OCI-LY7 (cell line): ENCODE data around the gene MACROD2. TPM values are rescaled to one million over a fixed set of nuclear protein-coding genes. Genes with fewer than 3 reads are reported as not detected.

ENCODE experiments used
- BruUV-seq: library from RNA; stranded (reverse); fragments of 400-500 nt; replicated peaks from 2 replicates; lab custom pipeline; 2021; lab: Mats Ljungman, UMichigan
- CTCF ChIA-PET: fragments of 300-600 bp; sonication (Branson Sonifier 250); formaldehyde crosslinking; loops from one replicate; lab custom pipeline; 2022; ENCODE audit warnings: antibody characterized with exemption; ENCODE audit not compliant: unreplicated experiment; lab: Charles Lee
- POLR2A ChIA-PET: fragments of 300-600 bp; sonication (Branson Sonifier 250); formaldehyde crosslinking; loops from one replicate; lab custom pipeline; 2022; ENCODE audit warnings: antibody characterized with exemption; lab: Charles Lee
- DNase-seq: peaks from one replicate; pipeline ENCODE4 v3.0.0-alpha.2; 2015; ENCODE audit warnings: low spot score
- H2AFZ ChIP-seq: fragments of 200-600 bp; sonication (generic), shearing (Covaris generic); 2 replicates; pipeline ENCODE4 v1.6.1; 2014; ENCODE audit warnings: mild to moderate bottlenecking, antibody characterized with exemption, low read length, moderate library complexity
- H3K27ac ChIP-seq: fragments of 200-600 bp; sonication (generic); 2 replicates; pipeline ENCODE4 v1.5.1; 2014; ENCODE audit warnings: mixed run types, low read depth, mild to moderate bottlenecking, moderate library complexity, low read length, inconsistent platforms; ENCODE audit not compliant: poor library complexity, severe bottlenecking
- H3K36me3 ChIP-seq: fragments of 200-600 bp; sonication (generic); 2 replicates; pipeline ENCODE4 v1.6.1; 2014; ENCODE audit warnings: mild to moderate bottlenecking, antibody characterized with exemption, low read length, moderate library complexity, mixed read lengths; ENCODE audit not compliant: insufficient read depth
- H3K4me1 ChIP-seq: fragments of 200-600 bp; sonication (generic); 2 replicates; pipeline ENCODE4 v1.5.1; 2014; ENCODE audit warnings: mild to moderate bottlenecking, low read length; ENCODE audit not compliant: insufficient read depth, poor library complexity, severe bottlenecking
- H3K4me2 ChIP-seq: fragments of 200-600 bp; sonication (generic); 2 replicates; pipeline ENCODE4 v1.6.1; 2014; ENCODE audit warnings: mild to moderate bottlenecking, low read length
- H3K4me3 ChIP-seq: fragments of 200-600 bp; sonication (generic); 2 replicates; pipeline ENCODE4 v1.5.1; 2014; ENCODE audit warnings: mild to moderate bottlenecking, low read depth, low read length; ENCODE audit not compliant: poor library complexity, severe bottlenecking
- H3K79me2 ChIP-seq: fragments of 200-600 bp; sonication (generic); 2 replicates; pipeline ENCODE4 v1.6.1; 2016; ENCODE audit warnings: low read depth, mild to moderate bottlenecking, low read length, moderate library complexity, mixed read lengths; ENCODE audit not compliant: insufficient read depth
- H3K9me2 ChIP-seq: fragments of 200-600 bp; sonication (generic); 2 replicates; pipeline ENCODE4 v1.6.1; 2016; ENCODE audit warnings: mild to moderate bottlenecking, low read length, mixed read lengths; ENCODE audit not compliant: insufficient read depth
- H3K9me3 ChIP-seq: fragments of 200-600 bp; sonication (generic); 2 replicates; pipeline ENCODE4 v1.6.1; 2014; ENCODE audit warnings: mild to moderate bottlenecking, mixed run types, low read length, mixed read lengths
- H4K20me1 ChIP-seq: fragments of 200-600 bp; sonication (generic); 2 replicates; pipeline ENCODE4 v1.6.1; 2014; ENCODE audit warnings: mild to moderate bottlenecking, antibody characterized with exemption, low read length, moderate library complexity, mixed read lengths; ENCODE audit not compliant: insufficient read depth
- EZH2phosphoT487 ChIP-seq: fragments of 200-600 bp; sonication (generic); IDR thresholded peaks from 2 replicates; pipeline ENCODE4 v1.6.1; 2018; ENCODE audit warnings: low read depth, borderline replicate concordance, mild to moderate bottlenecking, mixed run types, antibody characterized with exemption, low read length, moderate library complexity, mixed read lengths
- intact Hi-C: fragments of 100-400 bp; cut with micrococcal nuclease; formaldehyde crosslinking; loops from one replicate; pipeline ENCODE4 v1.10.0; 2022; ENCODE audit not compliant: unreplicated experiment
- total RNA-seq, 2 experiments: library from RNA; depleted of rRNA in 1 of 2; stranded (reverse); fragments of >200 nt in 1 of 2; shearing (Covaris generic) in 1 of 2; gene quantifications; 2 replicates each; pipeline ENCODE4 v1.2.3, GENCODE V29; 2014 to 2022
- TF ChIP-seq, protein P1 (sequence below): fragments of 200-600 bp; sonication (generic); conservative IDR thresholded peaks from 2 replicates; pipeline ENCODE4 v1.5.1; 2014; ENCODE audit warnings: mild to moderate bottlenecking, antibody characterized with exemption, low read length, moderate library complexity, mixed read lengths

Gene MACROD2
- total RNA-seq, 2 experiments from 2014 or later: 0.09 to 4.5 TPM

DNA sequence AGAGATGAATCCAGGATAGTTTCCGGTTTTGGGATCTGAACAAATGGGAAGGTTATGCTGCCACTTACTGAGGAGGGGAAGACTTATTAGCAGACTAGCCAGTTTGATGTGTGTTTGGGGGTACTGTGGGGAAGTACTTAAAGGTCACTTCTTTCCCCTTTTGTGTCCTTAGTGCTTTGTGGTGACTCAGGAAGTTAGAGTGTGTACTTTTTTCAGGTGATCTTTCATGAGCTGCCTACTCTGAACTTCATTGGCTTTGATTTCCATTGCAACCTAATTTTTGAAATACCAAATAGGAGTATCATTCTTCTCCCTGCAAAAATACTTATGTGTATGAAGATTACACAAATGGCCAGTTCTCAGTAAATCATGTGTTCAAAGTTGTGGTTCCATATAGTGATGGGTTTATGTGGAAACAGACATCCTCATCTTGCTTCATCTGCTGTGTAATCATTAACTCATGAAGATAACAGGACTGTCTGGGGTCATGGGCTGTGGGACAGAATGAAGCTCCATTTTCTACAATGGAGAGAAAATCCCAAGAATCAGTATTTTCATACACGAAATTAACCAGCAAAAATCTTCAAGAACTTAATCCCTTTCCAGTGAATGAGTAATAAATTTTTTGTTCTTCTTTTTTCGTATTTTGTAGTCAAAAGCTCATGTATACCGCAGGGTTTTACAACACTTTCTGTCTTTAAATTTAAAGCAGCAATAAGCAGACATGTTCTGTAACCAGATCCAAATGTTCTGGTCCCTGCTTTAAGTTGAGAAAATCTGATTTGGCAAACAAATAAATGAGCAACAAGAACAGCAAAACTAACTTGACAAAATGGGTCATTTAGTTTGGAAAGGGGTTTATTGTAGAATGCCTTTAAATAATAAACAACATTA lies 614.3 kb downstream of the MACROD2 start:
- no TSS peak for BruUV-seq
- H3K9me3 ChIP-seq: no peaks in the 10 kb centered on the region
- H3K36me3 ChIP-seq: no peaks in the 10 kb centered on the region
- H3K9me2 ChIP-seq: no peaks in the 10 kb centered on the region
- no peaks in the 10 kb centered on the region for H3K4me1 ChIP-seq
- POLR2A ChIA-PET: interaction anchor here (0.7 kb wide), 1 partner anchor 15 kb away, joined by 3 read pairs; no protein-coding TSS in a partner anchor
- H3K27ac ChIP-seq: no peak overlapping the region
- no peak for DNase-seq
- no peak for TF ChIP-seq EZH2phosphoT487
- TF ChIP-seq, protein P1, sequence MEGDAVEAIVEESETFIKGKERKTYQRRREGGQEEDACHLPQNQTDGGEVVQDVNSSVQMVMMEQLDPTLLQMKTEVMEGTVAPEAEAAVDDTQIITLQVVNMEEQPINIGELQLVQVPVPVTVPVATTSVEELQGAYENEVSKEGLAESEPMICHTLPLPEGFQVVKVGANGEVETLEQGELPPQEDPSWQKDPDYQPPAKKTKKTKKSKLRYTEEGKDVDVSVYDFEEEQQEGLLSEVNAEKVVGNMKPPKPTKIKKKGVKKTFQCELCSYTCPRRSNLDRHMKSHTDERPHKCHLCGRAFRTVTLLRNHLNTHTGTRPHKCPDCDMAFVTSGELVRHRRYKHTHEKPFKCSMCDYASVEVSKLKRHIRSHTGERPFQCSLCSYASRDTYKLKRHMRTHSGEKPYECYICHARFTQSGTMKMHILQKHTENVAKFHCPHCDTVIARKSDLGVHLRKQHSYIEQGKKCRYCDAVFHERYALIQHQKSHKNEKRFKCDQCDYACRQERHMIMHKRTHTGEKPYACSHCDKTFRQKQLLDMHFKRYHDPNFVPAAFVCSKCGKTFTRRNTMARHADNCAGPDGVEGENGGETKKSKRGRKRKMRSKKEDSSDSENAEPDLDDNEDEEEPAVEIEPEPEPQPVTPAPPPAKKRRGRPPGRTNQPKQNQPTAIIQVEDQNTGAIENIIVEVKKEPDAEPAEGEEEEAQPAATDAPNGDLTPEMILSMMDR: no peak
- no peak overlapping the region for H3K4me2 ChIP-seq
- no peaks in the 10 kb centered on the region for H4K20me1 ChIP-seq
- intact Hi-C loops: no loop called here
- CTCF ChIA-PET: no interaction called here
- no peaks in the 10 kb centered on the region for H3K79me2 ChIP-seq
- H2AFZ ChIP-seq: no peak overlapping the region
- no peak overlapping the region for H3K4me3 ChIP-seq

DNA sequence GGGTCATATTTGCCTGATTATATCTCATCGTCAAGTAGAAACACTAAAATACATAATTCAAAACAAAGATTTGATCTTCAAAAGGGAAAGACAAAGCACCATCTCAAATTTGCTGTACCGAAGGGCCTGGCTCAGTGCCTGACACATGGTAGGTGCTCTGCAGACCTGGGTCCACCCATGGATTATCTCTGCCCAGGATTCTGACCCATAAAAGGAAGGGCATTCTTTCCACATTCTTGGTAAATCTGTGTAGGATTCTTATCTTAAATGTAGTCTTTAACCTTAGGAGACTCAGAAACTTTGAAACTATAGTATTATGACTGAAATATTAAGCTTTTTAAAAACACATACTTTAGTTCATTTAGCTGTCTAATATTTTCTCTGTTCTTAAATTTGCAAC lies 616.2 kb downstream of the MACROD2 start:
- CTCF ChIA-PET: no interaction called here

More for the DNA sequence above, 616.2 kb downstream of the MACROD2 start:
- no peak overlapping the region for H3K4me3 ChIP-seq
- H3K4me1 ChIP-seq: no peaks in the 10 kb centered on the region
- no peak overlapping the region for H3K4me2 ChIP-seq
- POLR2A ChIA-PET: interaction anchor here (1.2 kb wide), 1 partner anchor 11 kb away, joined by 4 read pairs; no protein-coding TSS in a partner anchor
- no peaks in the 10 kb centered on the region for H3K9me3 ChIP-seq
- no peaks in the 10 kb centered on the region for H3K36me3 ChIP-seq
- DNase-seq: no peak
- H2AFZ ChIP-seq: no peak overlapping the region
- intact Hi-C loops: no loop called here
- BruUV-seq: no TSS peak
- H3K79me2 ChIP-seq: no peaks in the 10 kb centered on the region
- H3K27ac ChIP-seq: no peak overlapping the region
- H3K9me2 ChIP-seq: no peaks in the 10 kb centered on the region
- no peaks in the 10 kb centered on the region for H4K20me1 ChIP-seq
- TF ChIP-seq EZH2phosphoT487: no peak
- TF ChIP-seq, protein P1: no peak
